HepG2 (cell line): Measurements from ENCODE around the gene MEIS3. TPM values are rescaled to one million over a fixed set of nuclear protein-coding genes. Genes with fewer than 3 reads are reported as not detected.

ENCODE experiments used
- ELF1 ChIP-seq: sonication (generic); formaldehyde crosslinking; IDR thresholded peaks from 2 replicates; pipeline ENCODE4 v1.4.0; 2020; ENCODE audit warnings: missing genetic modification reagents
- HCFC1 ChIP-seq: fragments of 150-350 bp; IDR thresholded peaks from 2 replicates; pipeline ENCODE4 v1.6.1; 2014; ENCODE audit warnings: low read depth, low read length
- HMG20A ChIP-seq: IDR thresholded peaks from 2 replicates; pipeline ENCODE4 v1.6.1; 2016; ENCODE audit warnings: borderline replicate concordance
- IRF2 ChIP-seq: IDR thresholded peaks from 2 replicates; pipeline ENCODE4 v1.6.1; 2018; ENCODE audit warnings: missing genetic modification reagents, missing compliant biosample characterization
- MEF2D ChIP-seq: sonication (generic); formaldehyde crosslinking; IDR thresholded peaks from 2 replicates; pipeline ENCODE4 v1.5.1; 2020; ENCODE audit warnings: mild to moderate bottlenecking, missing genetic modification reagents
- NFE2L2 ChIP-seq: fragments of 150-350 bp; IDR thresholded peaks from 2 replicates; pipeline ENCODE4 v1.6.1; 2014; ENCODE audit warnings: low read length
- NFKB2 ChIP-seq: sonication (generic); formaldehyde crosslinking; IDR thresholded peaks from 2 replicates; pipeline ENCODE4 v1.4.0; 2020; ENCODE audit warnings: missing genetic modification reagents, borderline replicate concordance
- PHF20 ChIP-seq: sonication (generic); formaldehyde crosslinking; IDR thresholded peaks from 2 replicates; pipeline ENCODE4 v1.5.0; 2020; ENCODE audit warnings: mild to moderate bottlenecking, missing genetic modification reagents
- SMYD3 ChIP-seq: sonication (generic); formaldehyde crosslinking; IDR thresholded peaks from 2 replicates; pipeline ENCODE4 v1.8.1; 2023; ENCODE audit warnings: mild to moderate bottlenecking, missing genetic modification reagents
- SRY ChIP-seq: sonication (generic); formaldehyde crosslinking; IDR thresholded peaks from 2 replicates; pipeline ENCODE4 v1.8.0; 2022; ENCODE audit warnings: mild to moderate bottlenecking, missing genetic modification reagents
- TBX2 ChIP-seq: sonication (generic); formaldehyde crosslinking; IDR thresholded peaks from 2 replicates; pipeline ENCODE4 v1.5.0; 2020; ENCODE audit warnings: missing genetic modification reagents, mild to moderate bottlenecking, borderline replicate concordance
- WIZ ChIP-seq: sonication (generic); formaldehyde crosslinking; IDR thresholded peaks from 2 replicates; pipeline ENCODE4 v1.5.1; 2020; ENCODE audit warnings: mild to moderate bottlenecking, missing genetic modification reagents
- YEATS4 ChIP-seq: sonication (generic); formaldehyde crosslinking; IDR thresholded peaks from 2 replicates; pipeline ENCODE4 v1.4.0; 2020; ENCODE audit warnings: missing genetic modification reagents, borderline replicate concordance
- ZFY ChIP-seq: sonication (generic); formaldehyde crosslinking; IDR thresholded peaks from 2 replicates; pipeline ENCODE4 v1.4.0; 2020; ENCODE audit warnings: missing genetic modification reagents
- ZNF329 ChIP-seq: sonication (generic); formaldehyde crosslinking; IDR thresholded peaks from 2 replicates; pipeline ENCODE4 v1.9.0; 2021; ENCODE audit warnings: low read depth, mild to moderate bottlenecking, missing genetic modification reagents
- ZNF33A ChIP-seq: sonication (generic); formaldehyde crosslinking; IDR thresholded peaks from 2 replicates; pipeline ENCODE4 v1.5.1; 2020; ENCODE audit warnings: missing genetic modification reagents, mild to moderate bottlenecking, moderate library complexity, borderline replicate concordance
- ZNF33B ChIP-seq: sonication (generic); formaldehyde crosslinking; IDR thresholded peaks from 2 replicates; pipeline ENCODE4 v1.5.1; 2020; ENCODE audit warnings: mild to moderate bottlenecking, missing genetic modification reagents
- ZNF382 ChIP-seq: sonication (generic); formaldehyde crosslinking; IDR thresholded peaks from 2 replicates; pipeline ENCODE4 v1.5.0; 2020; ENCODE audit warnings: missing genetic modification reagents, mild to moderate bottlenecking, borderline replicate concordance
- ZNF530 ChIP-seq: sonication (generic); formaldehyde crosslinking; IDR thresholded peaks from 2 replicates; pipeline ENCODE4 v1.5.0; 2020; ENCODE audit warnings: low read depth, mild to moderate bottlenecking, missing genetic modification reagents
- ZNF550 ChIP-seq: sonication (generic); formaldehyde crosslinking; IDR thresholded peaks from 2 replicates; pipeline ENCODE4 v1.4.0; 2020; ENCODE audit warnings: mild to moderate bottlenecking, missing genetic modification reagents, borderline replicate concordance
- ZNF558 ChIP-seq: sonication (generic); formaldehyde crosslinking; IDR thresholded peaks from 2 replicates; pipeline ENCODE4 v1.9.0; 2022; ENCODE audit warnings: mild to moderate bottlenecking, missing genetic modification reagents, borderline replicate concordance
- polyA plus RNA-seq, 8 experiments: library from polyadenylated mRNA; depleted of rRNA in 3 of 8; stranded (reverse) in 7 of 8; unstranded in 1 of 8; fragments of >200 nt; fragmentation: Illumina TruSeq in 4 of 8; extraction: Trizol in 4 of 8; gene quantifications; 2 replicates each; pipeline versions ENCODE4 v1.2.1 to v1.2.3, GENCODE V29; 2011 to 2016; ENCODE audit warnings: low read depth in 4 of 8, missing spikeins in 1 of 8, mixed read lengths in 1 of 8; ENCODE audit not compliant: insufficient read depth in 1 of 8
- total RNA-seq, 5 experiments: library from RNA; depleted of rRNA; stranded (reverse); fragments of >200 nt; fragmentation: Illumina TruSeq; extraction: Trizol; gene quantifications; 2 replicates each; pipeline ENCODE4 v1.2.3, GENCODE V29; 2016; ENCODE audit warnings: low read depth in 1 of 5
- TF ChIP-seq, protein P1 (sequence below): IDR thresholded peaks from 2 replicates; pipeline ENCODE4 v1.6.1; 2016; ENCODE audit warnings: missing compliant biosample characterization, missing genetic modification reagents, borderline replicate concordance
- TF ChIP-seq, protein P2 (sequence below): sonication (generic); formaldehyde crosslinking; IDR thresholded peaks from 2 replicates; pipeline ENCODE4 v1.4.0; 2020; ENCODE audit warnings: missing genetic modification reagents
- TF ChIP-seq, protein P3 (sequence below): sonication (generic); formaldehyde crosslinking; IDR thresholded peaks from 2 replicates; pipeline ENCODE4 v1.5.0; 2020; ENCODE audit warnings: mild to moderate bottlenecking, missing genetic modification reagents
- TF ChIP-seq, protein P4 (sequence below): IDR thresholded peaks from 2 replicates; pipeline ENCODE4 v1.6.1; 2016; ENCODE audit warnings: control low read depth
- TF ChIP-seq, protein P5 (sequence below): sonication (generic); formaldehyde crosslinking; IDR thresholded peaks from 2 replicates; pipeline ENCODE4 v1.5.0; 2020; ENCODE audit warnings: missing genetic modification reagents, mild to moderate bottlenecking, borderline replicate concordance

MEIS3 gene
- total and polyA plus RNA-seq, 2 of the 13 experiments (the other 11 are each of a cell fraction or from before 2014, with no cell fraction given), result 0.09 to 0.70 TPM

DNA sequence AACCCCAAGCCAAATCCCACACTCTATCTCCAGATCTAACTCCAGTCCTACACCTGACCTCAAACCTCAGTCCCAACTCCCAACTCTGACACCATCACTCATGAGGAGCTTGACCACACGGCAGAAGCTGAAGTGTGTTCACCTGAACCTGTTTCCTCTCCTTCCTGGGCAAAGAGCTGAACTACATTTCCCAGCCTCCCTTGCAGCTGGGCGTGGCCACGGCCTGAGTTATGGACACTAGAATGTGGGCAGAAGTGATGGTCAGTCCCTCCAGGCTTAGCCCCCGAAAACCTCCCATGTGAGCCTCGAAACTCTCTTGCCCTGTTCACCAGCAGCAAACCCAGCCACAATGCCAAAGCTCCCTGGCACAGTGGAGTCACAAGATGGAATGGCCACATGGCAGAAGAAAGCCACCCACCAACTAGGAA, 19.5 kb upstream of the MEIS3 start (continued):
- TF ChIP-seq ELF1 (CRISPR knock-in tag) (peak; percentile 42; the same call in 1 of the 2 replicates), ZNF382 (CRISPR knock-in tag) (no peak), SRY (CRISPR knock-in tag) (no peak), ZNF329 (CRISPR knock-in tag) (no peak), YEATS4 (CRISPR knock-in tag) (no peak), ZNF530 (CRISPR knock-in tag) (no peak), MEF2D (no peak), TBX2 (CRISPR knock-in tag) (no peak), SMYD3 (CRISPR knock-in tag) (no peak), WIZ (CRISPR knock-in tag) (no peak), ZFY (peak; percentile 31; the same call in 1 of the 2 replicates), HMG20A (no peak), NFE2L2 (no peak), NFKB2 (CRISPR knock-in tag) (no peak), PHF20 (CRISPR knock-in tag) (no peak), ZNF33A (no peak), HCFC1 (peak; percentile 70), ZNF558 (CRISPR knock-in tag) (no peak), ZNF550 (CRISPR knock-in tag) (no peak), IRF2 (CRISPR knock-in tag) (0 out of 2 replicates have a peak, but pooled peaks have one; percentile 32), ZNF33B (no peak)
- TF ChIP-seq, protein P1, sequence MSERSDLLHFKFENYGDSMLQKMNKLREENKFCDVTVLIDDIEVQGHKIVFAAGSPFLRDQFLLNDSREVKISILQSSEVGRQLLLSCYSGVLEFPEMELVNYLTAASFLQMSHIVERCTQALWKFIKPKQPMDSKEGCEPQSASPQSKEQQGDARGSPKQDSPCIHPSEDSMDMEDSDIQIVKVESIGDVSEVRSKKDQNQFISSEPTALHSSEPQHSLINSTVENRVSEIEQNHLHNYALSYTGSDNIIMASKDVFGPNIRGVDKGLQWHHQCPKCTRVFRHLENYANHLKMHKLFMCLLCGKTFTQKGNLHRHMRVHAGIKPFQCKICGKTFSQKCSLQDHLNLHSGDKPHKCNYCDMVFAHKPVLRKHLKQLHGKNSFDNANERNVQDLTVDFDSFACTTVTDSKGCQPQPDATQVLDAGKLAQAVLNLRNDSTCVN (CRISPR knock-in tag), result no peak
- TF ChIP-seq, protein P2, sequence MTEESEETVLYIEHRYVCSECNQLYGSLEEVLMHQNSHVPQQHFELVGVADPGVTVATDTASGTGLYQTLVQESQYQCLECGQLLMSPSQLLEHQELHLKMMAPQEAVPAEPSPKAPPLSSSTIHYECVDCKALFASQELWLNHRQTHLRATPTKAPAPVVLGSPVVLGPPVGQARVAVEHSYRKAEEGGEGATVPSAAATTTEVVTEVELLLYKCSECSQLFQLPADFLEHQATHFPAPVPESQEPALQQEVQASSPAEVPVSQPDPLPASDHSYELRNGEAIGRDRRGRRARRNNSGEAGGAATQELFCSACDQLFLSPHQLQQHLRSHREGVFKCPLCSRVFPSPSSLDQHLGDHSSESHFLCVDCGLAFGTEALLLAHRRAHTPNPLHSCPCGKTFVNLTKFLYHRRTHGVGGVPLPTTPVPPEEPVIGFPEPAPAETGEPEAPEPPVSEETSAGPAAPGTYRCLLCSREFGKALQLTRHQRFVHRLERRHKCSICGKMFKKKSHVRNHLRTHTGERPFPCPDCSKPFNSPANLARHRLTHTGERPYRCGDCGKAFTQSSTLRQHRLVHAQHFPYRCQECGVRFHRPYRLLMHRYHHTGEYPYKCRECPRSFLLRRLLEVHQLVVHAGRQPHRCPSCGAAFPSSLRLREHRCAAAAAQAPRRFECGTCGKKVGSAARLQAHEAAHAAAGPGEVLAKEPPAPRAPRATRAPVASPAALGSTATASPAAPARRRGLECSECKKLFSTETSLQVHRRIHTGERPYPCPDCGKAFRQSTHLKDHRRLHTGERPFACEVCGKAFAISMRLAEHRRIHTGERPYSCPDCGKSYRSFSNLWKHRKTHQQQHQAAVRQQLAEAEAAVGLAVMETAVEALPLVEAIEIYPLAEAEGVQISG (CRISPR knock-in tag), result 0 out of 2 replicates have a peak, but pooled peaks have one; percentile 22
- TF ChIP-seq, protein P3, sequence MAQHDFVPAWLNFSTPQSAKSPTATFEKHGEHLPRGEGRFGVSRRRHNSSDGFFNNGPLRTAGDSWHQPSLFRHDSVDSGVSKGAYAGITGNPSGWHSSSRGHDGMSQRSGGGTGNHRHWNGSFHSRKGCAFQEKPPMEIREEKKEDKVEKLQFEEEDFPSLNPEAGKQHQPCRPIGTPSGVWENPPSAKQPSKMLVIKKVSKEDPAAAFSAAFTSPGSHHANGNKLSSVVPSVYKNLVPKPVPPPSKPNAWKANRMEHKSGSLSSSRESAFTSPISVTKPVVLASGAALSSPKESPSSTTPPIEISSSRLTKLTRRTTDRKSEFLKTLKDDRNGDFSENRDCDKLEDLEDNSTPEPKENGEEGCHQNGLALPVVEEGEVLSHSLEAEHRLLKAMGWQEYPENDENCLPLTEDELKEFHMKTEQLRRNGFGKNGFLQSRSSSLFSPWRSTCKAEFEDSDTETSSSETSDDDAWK, result no peak
- TF ChIP-seq, protein P4, sequence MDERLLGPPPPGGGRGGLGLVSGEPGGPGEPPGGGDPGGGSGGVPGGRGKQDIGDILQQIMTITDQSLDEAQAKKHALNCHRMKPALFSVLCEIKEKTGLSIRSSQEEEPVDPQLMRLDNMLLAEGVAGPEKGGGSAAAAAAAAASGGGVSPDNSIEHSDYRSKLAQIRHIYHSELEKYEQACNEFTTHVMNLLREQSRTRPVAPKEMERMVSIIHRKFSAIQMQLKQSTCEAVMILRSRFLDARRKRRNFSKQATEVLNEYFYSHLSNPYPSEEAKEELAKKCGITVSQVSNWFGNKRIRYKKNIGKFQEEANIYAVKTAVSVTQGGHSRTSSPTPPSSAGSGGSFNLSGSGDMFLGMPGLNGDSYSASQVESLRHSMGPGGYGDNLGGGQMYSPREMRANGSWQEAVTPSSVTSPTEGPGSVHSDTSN (CRISPR knock-in tag), result no peak
- TF ChIP-seq, protein P5, sequence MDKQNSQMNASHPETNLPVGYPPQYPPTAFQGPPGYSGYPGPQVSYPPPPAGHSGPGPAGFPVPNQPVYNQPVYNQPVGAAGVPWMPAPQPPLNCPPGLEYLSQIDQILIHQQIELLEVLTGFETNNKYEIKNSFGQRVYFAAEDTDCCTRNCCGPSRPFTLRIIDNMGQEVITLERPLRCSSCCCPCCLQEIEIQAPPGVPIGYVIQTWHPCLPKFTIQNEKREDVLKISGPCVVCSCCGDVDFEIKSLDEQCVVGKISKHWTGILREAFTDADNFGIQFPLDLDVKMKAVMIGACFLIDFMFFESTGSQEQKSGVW, result no peak
